CD14-positive monocyte (primary cell): ENCODE measurements around the gene KRT35. TPM values are rescaled to one million over a fixed set of nuclear protein-coding genes. Genes with fewer than 3 reads are reported as not detected.

Experiments used
- DNase-seq, 3 donors: peaks; one replicate each; pipeline ENCODE4 v3.0.0-alpha.2; 2011 to 2022
- H2AFZ ChIP-seq: 2 replicates; pipeline ENCODE4 v1.6.0; 2012; ENCODE audit warnings: mild to moderate bottlenecking, low read depth, low read length, inconsistent platforms; ENCODE audit not compliant: insufficient read depth, poor library complexity, severe bottlenecking
- H3K27ac ChIP-seq, 2 donors: 1 replicate in 1 of 2; 2 replicates in 1 of 2; pipeline ENCODE4 v1.5.1; 2012 to 2013; ENCODE audit warnings: low read length in 2 of 2, control low read depth in 1 of 2, inconsistent platforms in 1 of 2, low read depth in 1 of 2, mild to moderate bottlenecking in 1 of 2
- H3K27me3 ChIP-seq, 2 donors: one replicate each; pipeline versions ENCODE4 v1.6.0 to v1.6.1; 2011 to 2013; ENCODE audit warnings: low read length in 2 of 2; ENCODE audit not compliant: control insufficient read depth in 2 of 2, insufficient read depth in 2 of 2
- H3K36me3 ChIP-seq, 2 donors: replicated peaks in 1 of 2; 1 replicate in 1 of 2; 2 replicates in 1 of 2; pipeline versions ENCODE4 v1.5.1 to v1.6.1; 2012 to 2013; ENCODE audit warnings: low read length in 2 of 2, control low read depth in 1 of 2, inconsistent platforms in 1 of 2, mild to moderate bottlenecking in 1 of 2; ENCODE audit not compliant: insufficient read depth in 2 of 2, control insufficient read depth in 1 of 2
- H3K4me1 ChIP-seq, 2 donors: 1 replicate in 1 of 2; 2 replicates in 1 of 2; pipeline versions ENCODE4 v1.5.1 to v1.6.1; 2012 to 2013; ENCODE audit warnings: low read length in 2 of 2, control low read depth in 1 of 2, inconsistent platforms in 1 of 2, mild to moderate bottlenecking in 1 of 2, moderate library complexity in 1 of 2; ENCODE audit not compliant: insufficient read depth in 2 of 2, control insufficient read depth in 1 of 2
- H3K4me2 ChIP-seq: replicated peaks from 2 replicates; pipeline ENCODE3; 2012; ENCODE audit warnings: low read length, moderate library complexity, mild to moderate bottlenecking; ENCODE audit not compliant: poor library complexity, severe bottlenecking; ENCODE audit errors: extremely low read depth
- H3K4me3 ChIP-seq, 3 experiments: fragments of 200-600 bp in 1 of 3; sonication (generic) in 1 of 3; replicated peaks in 1 of 3; 1 replicate in 2 of 3; 2 replicates in 1 of 3; pipeline ENCODE4 v1.5.1; 2011 to 2013; ENCODE audit warnings: low read length in 3 of 3, mild to moderate bottlenecking in 3 of 3, control low read depth in 2 of 3, low read depth in 2 of 3, inconsistent platforms in 1 of 3, moderate library complexity in 1 of 3
- H3K79me2 ChIP-seq: 2 replicates; pipeline ENCODE4 v1.6.0; 2012; ENCODE audit warnings: mild to moderate bottlenecking, control low read depth, inconsistent platforms, low read length, moderate library complexity; ENCODE audit not compliant: insufficient read depth
- H3K9ac ChIP-seq: 2 replicates; pipeline ENCODE4 v1.6.0; 2017; ENCODE audit warnings: low read length, mild to moderate bottlenecking; ENCODE audit not compliant: insufficient read depth, poor library complexity, severe bottlenecking
- H3K9me3 ChIP-seq, 2 donors: replicated peaks in 1 of 2; 1 replicate in 1 of 2; 2 replicates in 1 of 2; pipeline versions ENCODE4 v1.5.1 to v1.6.1; 2012 to 2013; ENCODE audit warnings: low read length in 2 of 2, control low read depth in 1 of 2; ENCODE audit not compliant: control insufficient read depth in 1 of 2, insufficient read depth in 1 of 2
- H4K20me1 ChIP-seq: 2 replicates; pipeline ENCODE4 v1.6.0; 2012; ENCODE audit warnings: mild to moderate bottlenecking, low read length, control low read depth, moderate library complexity; ENCODE audit not compliant: insufficient read depth
- H3K27ac Mint-ChIP-seq, 7 donors: one replicate each; pipeline ENCODE4 v1.8.0; 2020; ENCODE audit warnings: mild to moderate bottlenecking in 7 of 7, mixed read lengths in 7 of 7, moderate library complexity in 6 of 7, inconsistent platforms in 2 of 7
- H3K27me3 Mint-ChIP-seq, 3 donors: one replicate each; pipeline ENCODE4 v1.8.0; 2021 to 2022; ENCODE audit warnings: low read depth in 3 of 3, mild to moderate bottlenecking in 3 of 3, mixed read lengths in 3 of 3, moderate library complexity in 3 of 3, inconsistent platforms in 1 of 3
- H3K36me3 Mint-ChIP-seq, 2 donors: one replicate each; pipeline ENCODE4 v1.8.0; 2020; ENCODE audit warnings: mixed read lengths in 2 of 2, inconsistent platforms in 1 of 2, mild to moderate bottlenecking in 1 of 2
- H3K4me1 Mint-ChIP-seq: one replicate; pipeline ENCODE4 v1.8.0; 2020; ENCODE audit warnings: mild to moderate bottlenecking, mixed read lengths
- H3K4me3 Mint-ChIP-seq, 2 donors: one replicate each; pipeline ENCODE4 v1.8.0; 2020; ENCODE audit warnings: mild to moderate bottlenecking in 2 of 2, mixed read lengths in 2 of 2, moderate library complexity in 1 of 2
- H3K9me3 Mint-ChIP-seq, 7 donors: one replicate each; pipeline ENCODE4 v1.8.0; 2020 to 2022; ENCODE audit warnings: mixed read lengths in 7 of 7, mild to moderate bottlenecking in 6 of 7, moderate library complexity in 6 of 7, inconsistent platforms in 2 of 7
- CTCF ChIP-seq: fragments of 200-600 bp; IDR thresholded peaks from one replicate; pipeline ENCODE4 v1.8.0; 2022; ENCODE audit warnings: antibody characterized with exemption, mild to moderate bottlenecking
- WGBS: methylation state at CpG from one replicate; pipeline ENCODE4 v1.1.5; 2013; ENCODE audit warnings: missing lambda C conversion rate; ENCODE audit not compliant: insufficient coverage; 5-methylcytosine and 5-hydroxymethylcytosine counted together
- intact Hi-C, 2 donors: fragments of 100-400 bp; cut with micrococcal nuclease; formaldehyde crosslinking; loops; one replicate each; pipeline versions ENCODE4 v1.15.0 to v1.15.1; 2023
- polyA plus RNA-seq, 3 donors: library from polyadenylated mRNA; depleted of rRNA in 1 of 3; unstranded in 2 of 3; stranded (reverse) in 1 of 3; fragments of 300-500 nt in 2 of 3; fragments of >200 nt in 1 of 3; fragmentation: Illumina TruSeq in 2 of 3; gene quantifications; 1 replicate in 2 of 3; 2 replicates in 1 of 3; pipeline ENCODE4 v1.2.3, GENCODE V29; 2012 to 2021

Gene KRT35
- polyA plus RNA-seq, 3 donors = not detected

- Histone ChIP-seq H3K79me2 (no peaks in the 10 kb centered on the region), H3K4me2 (no peak overlapping the region), H3K27ac (no peak overlapping the region), H3K9me3 (no peaks in the 10 kb centered on the region), H3K9ac (no peak overlapping the region), H3K4me3 (no peak overlapping the region), H2AFZ (no peak overlapping the region), H3K4me1 (no peaks in the 10 kb centered on the region), H3K27me3 (peaks cover 0 to 2% of the 10 kb centered on the region in 2 donors), H3K36me3 (no peaks in the 10 kb centered on the region), H4K20me1 (no peaks in the 10 kb centered on the region)
- Mint-ChIP-seq H3K4me1 (peaks cover 3% of the 10 kb centered on the region), H3K36me3 (no peaks in the 10 kb centered on the region), H3K27ac (no peak overlapping the region), H3K9me3 (peaks cover 0 to 4% (median 0%) of the 10 kb centered on the region in 7 donors), H3K4me3 (no peak overlapping the region), H3K27me3 (peaks cover 7 to 14% (median 9%) of the 10 kb centered on the region in 3 donors)
- 79% methylated on average over 6 of the region's 6 CpGs for WGBS
- no peak for TF ChIP-seq CTCF
- intact Hi-C loops = no loop called here
- DNase-seq = no peak
Measured at GRCh38 chr17:41449008-41449407, 31.9 kb downstream of the KRT35 start.

- H3K27ac Mint-ChIP-seq = no peak overlapping the region
- Histone ChIP-seq H3K9ac (no peak overlapping the region), H3K36me3 (no peaks in the 10 kb centered on the region), H3K4me1 (no peaks in the 10 kb centered on the region), H3K4me2 (no peak overlapping the region), H3K9me3 (no peaks in the 10 kb centered on the region), H3K79me2 (no peaks in the 10 kb centered on the region), H4K20me1 (no peaks in the 10 kb centered on the region), H3K27me3 (peaks cover 0 to 2% of the 10 kb centered on the region in 2 donors), H3K4me3 (no peak overlapping the region), H2AFZ (no peak overlapping the region), H3K27ac (no peak overlapping the region)
- peaks cover 0 to 4% (median 0%) of the 10 kb centered on the region in 7 donors for H3K9me3 Mint-ChIP-seq
- no peak for DNase-seq
- peaks cover 7 to 16% (median 9%) of the 10 kb centered on the region in 3 donors for H3K27me3 Mint-ChIP-seq
- H3K4me3 Mint-ChIP-seq = no peak overlapping the region
- peaks cover 3% of the 10 kb centered on the region for H3K4me1 Mint-ChIP-seq
- H3K36me3 Mint-ChIP-seq = no peaks in the 10 kb centered on the region
- intact Hi-C loops = no loop called here
- 56% methylated on average over 2 of the region's 2 CpGs for WGBS
- TF ChIP-seq CTCF = no peak
Measured at GRCh38 chr17:41448506-41448905, 32.4 kb downstream of the KRT35 start.
